ENCODE data around the gene BCAM. TPM values are rescaled to one million over a fixed set of nuclear protein-coding genes. Genes with fewer than 3 reads are reported as not detected.
"Not testable (repeated sequence)": the region's sequence is repeated elsewhere in the genome, so short reads cannot be mapped to it uniquely, and the experiment has no call there.

Gene BCAM
- total RNA-seq, 1 donor from 2014 or later = 355 TPM

- Mint-ChIP-seq H3K36me3 (no peaks in the 10 kb centered on the region), H3K27ac (peak within 1 kb of the TSS; percentile 59), H3K9me3 (no peaks in the 10 kb centered on the region), H3K4me3 (no peak within 1 kb of the TSS), H3K27me3 (ENCODE audit: low read depth) (peaks cover 7% of the 10 kb centered on the region), H3K4me1 (peaks cover 6% of the 10 kb centered on the region)
- TF ChIP-seq CTCF (IDR thresholded peaks at IDR 0.05; ENCODE audit: unreplicated experiment) = no peak
- peak; percentile 54 to 70 for DNase-seq (ENCODE audit: low spot score in 2 of 2, unreplicated experiment in 2 of 2)
Observed at GRCh38 chr19:44777715-44778347, 31.1 kb upstream of the BCAM start, which contains the start of gene CBLC. TSS of gene CBLC (plus strand) at chr19:44777890. CDS start at chr19:44777932, 42 bp downstream.

GRCh38 chr19:44779150-44779549 is 29.8 kb upstream of the BCAM start:
- H3K4me1 Mint-ChIP-seq = peaks cover 8% of the 10 kb centered on the region
- H3K4me3 Mint-ChIP-seq = peak overlapping the region; percentile 41
- no peak for DNase-seq (ENCODE audit: low spot score in 2 of 2, unreplicated experiment in 2 of 2)
- no peaks in the 10 kb centered on the region for H3K9me3 Mint-ChIP-seq
- peak overlapping the region; percentile 53 for H3K27ac Mint-ChIP-seq
- no peaks in the 10 kb centered on the region for H3K36me3 Mint-ChIP-seq
- no peaks in the 10 kb centered on the region for H3K27me3 Mint-ChIP-seq (ENCODE audit: low read depth)
- no peak for TF ChIP-seq CTCF (IDR thresholded peaks at IDR 0.05; ENCODE audit: unreplicated experiment)

GRCh38 chr19:44781694-44782093 is 27.2 kb upstream of the BCAM start:
- H3K36me3 Mint-ChIP-seq; H3K4me1 Mint-ChIP-seq; H3K27me3 Mint-ChIP-seq (ENCODE audit: low read depth); DNase-seq (ENCODE audit: low spot score in 2 of 2, unreplicated experiment in 2 of 2); H3K27ac Mint-ChIP-seq; H3K4me3 Mint-ChIP-seq; H3K9me3 Mint-ChIP-seq: not testable (repeated sequence)

- Mint-ChIP-seq H3K4me3 (no peak overlapping the region), H3K36me3 (no peaks in the 10 kb centered on the region), H3K4me1 (peaks cover 8% of the 10 kb centered on the region), H3K9me3 (no peaks in the 10 kb centered on the region), H3K27ac (no peak overlapping the region), H3K27me3 (ENCODE audit: low read depth) (no peaks in the 10 kb centered on the region)
- DNase-seq (ENCODE audit: low spot score in 2 of 2, unreplicated experiment in 2 of 2) = no peak
- TF ChIP-seq CTCF (IDR thresholded peaks at IDR 0.05; ENCODE audit: unreplicated experiment) = no peak
Observed at GRCh38 chr19:44782729-44783128, 26.2 kb upstream of the BCAM start.

GRCh38 chr19:44783545-44783944 is 25.4 kb upstream of the BCAM start:
- Mint-ChIP-seq H3K27ac (no peak overlapping the region), H3K36me3 (no peaks in the 10 kb centered on the region), H3K4me1 (peaks cover 8% of the 10 kb centered on the region), H3K9me3 (no peaks in the 10 kb centered on the region), H3K4me3 (no peak overlapping the region), H3K27me3 (ENCODE audit: low read depth) (no peaks in the 10 kb centered on the region)
- no peak for TF ChIP-seq CTCF (IDR thresholded peaks at IDR 0.05; ENCODE audit: unreplicated experiment)
- DNase-seq (ENCODE audit: low spot score in 2 of 2, unreplicated experiment in 2 of 2) = no peak

- Mint-ChIP-seq H3K27ac (no peak overlapping the region), H3K4me3 (no peak overlapping the region), H3K9me3 (no peaks in the 10 kb centered on the region), H3K4me1 (peaks cover 8% of the 10 kb centered on the region), H3K36me3 (no peaks in the 10 kb centered on the region), H3K27me3 (ENCODE audit: low read depth) (no peaks in the 10 kb centered on the region)
- TF ChIP-seq CTCF (IDR thresholded peaks at IDR 0.05; ENCODE audit: unreplicated experiment) = no peak
- no peak for DNase-seq (ENCODE audit: low spot score in 2 of 2, unreplicated experiment in 2 of 2)
Observed at GRCh38 chr19:44785271-44785670, 23.6 kb upstream of the BCAM start.
